Mesenchymal stem cell (in vitro differentiated cells and primary cell): ENCODE data around the gene CDH16.

Experiments used
- DNase-seq: peaks from one replicate; pipeline ENCODE4 v3.0.0-alpha.2; 2013
- H2AFZ ChIP-seq: one replicate; pipeline ENCODE4 v1.6.1; 2013; ENCODE audit warnings: low read depth, mild to moderate bottlenecking, control low read depth, inconsistent platforms, low read length, moderate library complexity
- H2AK5ac ChIP-seq: 2 replicates; pipeline ENCODE4 v1.6.1; 2013; ENCODE audit warnings: low read length, moderate library complexity, mild to moderate bottlenecking, inconsistent platforms; ENCODE audit not compliant: severe bottlenecking
- H2BK120ac ChIP-seq: one replicate; pipeline ENCODE4 v1.6.1; 2013; ENCODE audit warnings: low read depth, mild to moderate bottlenecking, inconsistent platforms, low read length, moderate library complexity
- H2BK12ac ChIP-seq, 2 experiments: one replicate each; pipeline ENCODE4 v1.6.1; 2013; ENCODE audit warnings: inconsistent platforms in 2 of 2, low read length in 2 of 2, mild to moderate bottlenecking in 2 of 2, moderate library complexity in 2 of 2, control low read depth in 1 of 2
- H2BK15ac ChIP-seq: one replicate; pipeline ENCODE4 v1.6.1; 2013; ENCODE audit warnings: mild to moderate bottlenecking, low read depth, inconsistent platforms; ENCODE audit not compliant: poor library complexity, severe bottlenecking
- H2BK5ac ChIP-seq: 2 replicates; pipeline ENCODE4 v1.6.1; 2013; ENCODE audit warnings: low read depth, mild to moderate bottlenecking, low read length, control low read depth, inconsistent platforms; ENCODE audit not compliant: poor library complexity, severe bottlenecking
- H3K14ac ChIP-seq, 2 experiments: one replicate each; pipeline ENCODE4 v1.6.1; 2013; ENCODE audit warnings: inconsistent platforms in 2 of 2, low read length in 2 of 2, control low read depth in 1 of 2, mild to moderate bottlenecking in 1 of 2, moderate library complexity in 1 of 2
- H3K18ac ChIP-seq, 2 experiments: one replicate each; pipeline ENCODE4 v1.6.1; 2013; ENCODE audit warnings: inconsistent platforms in 2 of 2, low read length in 2 of 2, control low read depth in 1 of 2, low read depth in 1 of 2, mild to moderate bottlenecking in 1 of 2
- H3K23ac ChIP-seq, 2 experiments: one replicate each; pipeline ENCODE4 v1.6.1; 2013; ENCODE audit warnings: inconsistent platforms in 2 of 2, low read length in 2 of 2, mild to moderate bottlenecking in 2 of 2, moderate library complexity in 2 of 2, control low read depth in 1 of 2
- H3K27ac ChIP-seq: 2 replicates; pipeline ENCODE4 v1.5.1; 2013; ENCODE audit warnings: mild to moderate bottlenecking, moderate library complexity, low read length, control low read depth, inconsistent platforms; ENCODE audit not compliant: poor library complexity, severe bottlenecking
- H3K27me3 ChIP-seq, 2 experiments: 2 replicates each; pipeline versions ENCODE4 v1.6.1 to v1.7.0; 2013; ENCODE audit warnings: low read length in 2 of 2, mild to moderate bottlenecking in 2 of 2, moderate library complexity in 2 of 2, control low read depth in 1 of 2, inconsistent platforms in 1 of 2; ENCODE audit not compliant: control insufficient read depth in 1 of 2, insufficient read depth in 1 of 2
- H3K36me3 ChIP-seq, 2 experiments: 2 replicates each; pipeline versions ENCODE4 v1.6.1 to v1.7.0; 2013; ENCODE audit warnings: low read length in 2 of 2, control low read depth in 1 of 2, inconsistent platforms in 1 of 2, low read depth in 1 of 2, mild to moderate bottlenecking in 1 of 2; ENCODE audit not compliant: insufficient read depth in 2 of 2, control insufficient read depth in 1 of 2
- H3K4ac ChIP-seq, 2 experiments: one replicate each; pipeline ENCODE4 v1.6.1; 2013; ENCODE audit warnings: inconsistent platforms in 2 of 2, low read length in 2 of 2, mild to moderate bottlenecking in 2 of 2, moderate library complexity in 2 of 2, control low read depth in 1 of 2, low read depth in 1 of 2
- H3K4me1 ChIP-seq: 2 replicates; pipeline ENCODE4 v1.6.1; 2013; ENCODE audit warnings: low read depth, low read length, control low read depth; ENCODE audit not compliant: control insufficient read depth, insufficient read depth
- H3K4me2 ChIP-seq: 2 replicates; pipeline ENCODE4 v1.6.1; 2013; ENCODE audit warnings: low read length, mild to moderate bottlenecking, inconsistent platforms; ENCODE audit not compliant: poor library complexity, severe bottlenecking
- H3K4me3 ChIP-seq, 2 experiments: 2 replicates each; pipeline versions ENCODE4 v1.5.1 to v1.7.0; 2013; ENCODE audit warnings: low read length in 2 of 2, mild to moderate bottlenecking in 2 of 2, control low read depth in 1 of 2, low read depth in 1 of 2; ENCODE audit not compliant: insufficient read depth in 1 of 2
- H3K79me1 ChIP-seq: replicated peaks from 2 replicates; pipeline ENCODE4 v1.6.1; 2013; ENCODE audit warnings: mild to moderate bottlenecking, control low read depth, low read length, inconsistent platforms; ENCODE audit not compliant: poor library complexity, severe bottlenecking
- H3K9ac ChIP-seq: 2 replicates; pipeline ENCODE4 v1.7.0; 2013; ENCODE audit warnings: mild to moderate bottlenecking, low read length, moderate library complexity
- H3K9me3 ChIP-seq: 2 replicates; pipeline ENCODE4 v1.7.0; 2013; ENCODE audit warnings: mild to moderate bottlenecking, low read length; ENCODE audit not compliant: control insufficient read depth
- H4K8ac ChIP-seq: one replicate; pipeline ENCODE4 v1.6.1; 2013; ENCODE audit warnings: inconsistent platforms, mild to moderate bottlenecking, low read length, moderate library complexity
- H4K91ac ChIP-seq: one replicate; pipeline ENCODE4 v1.6.1; 2013; ENCODE audit warnings: mild to moderate bottlenecking, low read length, inconsistent platforms
- WGBS: methylation state at CpG from one replicate; pipeline ENCODE4 v1.1.7; 2013; ENCODE audit warnings: mixed read lengths; 5-methylcytosine and 5-hydroxymethylcytosine counted together

The CDH16 gene

GRCh38 chr16:66904428-66904845 is 14.2 kb downstream of the CDH16 start:
- Histone ChIP-seq H3K27me3 (peaks cover 19 to 25% of the 10 kb centered on the region in 2 experiments), H3K9me3 (no peaks in the 10 kb centered on the region), H3K18ac (peak overlapping the region; percentile 82 to 97), H2BK12ac (peak overlapping the region; percentile 97 to 99), H3K4me1 (peaks cover 31% of the 10 kb centered on the region), H3K27ac (no peak overlapping the region), H2AK5ac (no peak overlapping the region), H3K4ac (peak overlapping the region; percentile 96 to 98), H2BK5ac (no peak overlapping the region), H3K14ac (peak overlapping the region in 1 of 2 experiments; percentile 95), H2AFZ (no peak overlapping the region), H3K79me1 (no peaks in the 10 kb centered on the region), H3K9ac (no peak overlapping the region), H3K4me2 (no peak overlapping the region), H3K23ac (no peak overlapping the region), H3K36me3 (no peaks in the 10 kb centered on the region), H3K4me3 (no peak overlapping the region), H2BK15ac (peak overlapping the region; percentile 73), H2BK120ac (peak overlapping the region; percentile 88), H4K91ac (peak overlapping the region; percentile 98), H4K8ac (peak overlapping the region; percentile 96)
- 90% methylated on average over 10 of the region's 13 CpGs for WGBS
- no peak for DNase-seq

- peak overlapping the region in 1 of 2 experiments; percentile 14 for H3K23ac ChIP-seq
- H2BK5ac ChIP-seq: no peak overlapping the region
- peak overlapping the region; percentile 53 for H2BK15ac ChIP-seq
- peak overlapping the region; percentile 39 for H4K8ac ChIP-seq
- H2BK120ac ChIP-seq: no peak overlapping the region
- peak overlapping the region in 1 of 2 experiments; percentile 73 for H3K14ac ChIP-seq
- peak overlapping the region; percentile 98 for H4K91ac ChIP-seq
- no peak overlapping the region for H2AFZ ChIP-seq
- H3K79me1 ChIP-seq: no peaks in the 10 kb centered on the region
- peak overlapping the region; percentile 49 to 62 for H3K4ac ChIP-seq
- H3K27ac ChIP-seq: no peak overlapping the region
- no peak for DNase-seq
- no peaks in the 10 kb centered on the region for H3K36me3 ChIP-seq
- H3K9ac ChIP-seq: no peak overlapping the region
- H3K18ac ChIP-seq: peak overlapping the region; percentile 82 to 97
- H2AK5ac ChIP-seq: no peak overlapping the region
- no peak overlapping the region for H3K4me2 ChIP-seq
- peak overlapping the region; percentile 97 to 99 for H2BK12ac ChIP-seq
- H3K9me3 ChIP-seq: no peaks in the 10 kb centered on the region
- H3K27me3 ChIP-seq: peaks cover 16 to 23% of the 10 kb centered on the region in 2 experiments
- H3K4me3 ChIP-seq: no peak overlapping the region
- 85% methylated on average over 10 of the region's 11 CpGs for WGBS
- peaks cover 34% of the 10 kb centered on the region for H3K4me1 ChIP-seq
These were observed 14.9 kb downstream of the CDH16 start for GRCh38 chr16:66903544-66904427.

GRCh38 chr16:66902648-66903543 is 15.8 kb downstream of the CDH16 start:
- Histone ChIP-seq H3K18ac (peak overlapping the region in 1 of 2 experiments; percentile 97), H3K79me1 (no peaks in the 10 kb centered on the region), H3K14ac (peak overlapping the region in 1 of 2 experiments; percentile 37), H2BK12ac (peak overlapping the region; percentile 91 to 99), H4K91ac (peak overlapping the region; percentile 69), H3K27ac (no peak overlapping the region), H2AK5ac (no peak overlapping the region), H3K9ac (no peak overlapping the region), H2BK120ac (peak overlapping the region; percentile 49), H3K4me3 (no peak overlapping the region), H3K4ac (peak overlapping the region; percentile 26 to 62), H3K4me2 (no peak overlapping the region), H3K9me3 (no peaks in the 10 kb centered on the region), H3K36me3 (no peaks in the 10 kb centered on the region), H3K4me1 (peaks cover 38% of the 10 kb centered on the region), H2BK5ac (no peak overlapping the region), H2BK15ac (peak overlapping the region; percentile 78), H3K27me3 (peaks cover 7 to 14% of the 10 kb centered on the region in 2 experiments), H2AFZ (no peak overlapping the region), H4K8ac (peak overlapping the region; percentile 36), H3K23ac (no peak overlapping the region)
- WGBS: 87% methylated on average over 10 of the region's 14 CpGs
- DNase-seq: no peak
